ENCODE data around the gene CD1E.
"Not testable (repeated sequence)": the region's sequence is repeated elsewhere in the genome, so short reads cannot be mapped to it uniquely, and the experiment has no call there.

The CD1E gene

DNA sequence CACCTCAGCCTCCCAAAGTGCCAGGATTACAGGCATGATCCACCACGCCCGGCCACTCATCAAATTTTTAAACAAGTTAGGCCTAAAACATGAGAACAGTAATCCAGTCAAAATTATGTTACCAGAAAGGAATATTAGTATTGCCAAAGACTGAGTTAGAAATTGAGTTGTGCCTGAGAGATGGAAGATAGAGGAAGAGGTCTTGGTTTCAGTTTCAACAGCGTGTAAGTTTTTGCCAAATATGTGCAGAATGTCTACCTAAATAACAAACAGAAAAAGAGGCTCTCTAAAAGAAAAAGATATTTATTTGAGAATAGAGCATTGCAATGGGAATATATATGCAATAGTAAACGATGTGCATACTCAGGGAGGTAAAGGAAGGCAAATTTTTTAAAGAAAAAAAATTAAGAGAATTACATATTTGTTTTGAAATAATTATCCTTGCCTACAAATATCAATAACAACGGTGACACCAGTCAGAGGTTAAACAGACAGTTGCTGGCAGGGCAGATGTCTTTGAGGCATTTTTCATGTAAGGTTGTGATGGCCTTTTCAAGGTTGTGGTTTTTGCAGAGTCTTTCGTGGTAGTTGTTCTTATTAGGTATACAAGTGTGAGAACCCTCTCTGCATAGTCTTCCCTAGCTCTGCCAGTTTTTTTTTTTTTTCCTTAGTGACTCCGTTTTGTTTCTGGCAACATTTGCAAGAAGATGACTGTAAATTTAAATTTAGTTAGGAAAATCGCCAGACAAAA, 20.1 kb upstream of the CD1E start:
- TF ChIP-seq, protein P1, sequence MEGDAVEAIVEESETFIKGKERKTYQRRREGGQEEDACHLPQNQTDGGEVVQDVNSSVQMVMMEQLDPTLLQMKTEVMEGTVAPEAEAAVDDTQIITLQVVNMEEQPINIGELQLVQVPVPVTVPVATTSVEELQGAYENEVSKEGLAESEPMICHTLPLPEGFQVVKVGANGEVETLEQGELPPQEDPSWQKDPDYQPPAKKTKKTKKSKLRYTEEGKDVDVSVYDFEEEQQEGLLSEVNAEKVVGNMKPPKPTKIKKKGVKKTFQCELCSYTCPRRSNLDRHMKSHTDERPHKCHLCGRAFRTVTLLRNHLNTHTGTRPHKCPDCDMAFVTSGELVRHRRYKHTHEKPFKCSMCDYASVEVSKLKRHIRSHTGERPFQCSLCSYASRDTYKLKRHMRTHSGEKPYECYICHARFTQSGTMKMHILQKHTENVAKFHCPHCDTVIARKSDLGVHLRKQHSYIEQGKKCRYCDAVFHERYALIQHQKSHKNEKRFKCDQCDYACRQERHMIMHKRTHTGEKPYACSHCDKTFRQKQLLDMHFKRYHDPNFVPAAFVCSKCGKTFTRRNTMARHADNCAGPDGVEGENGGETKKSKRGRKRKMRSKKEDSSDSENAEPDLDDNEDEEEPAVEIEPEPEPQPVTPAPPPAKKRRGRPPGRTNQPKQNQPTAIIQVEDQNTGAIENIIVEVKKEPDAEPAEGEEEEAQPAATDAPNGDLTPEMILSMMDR (IDR thresholded peaks at IDR 0.05; ENCODE audit: borderline replicate concordance, control extremely low read depth, extremely low read depth, insufficient read depth, missing control alignments), result no peak
- in situ Hi-C loops (cut with MboI; ENCODE audit: low sequenced_read_pairs, unreplicated experiment), result no loop called here
- no peak for DNase-seq (ENCODE audit: low spot score)

GRCh38 chr1:158334526-158335212, 19.0 kb upstream of the CD1E start:
- TF ChIP-seq, protein P1 (IDR thresholded peaks at IDR 0.05; ENCODE audit: borderline replicate concordance, control extremely low read depth, extremely low read depth, insufficient read depth, missing control alignments), result no peak
- DNase-seq (ENCODE audit: low spot score), result no peak
- in situ Hi-C loops (cut with MboI; ENCODE audit: low sequenced_read_pairs, unreplicated experiment), result no loop called here

DNA sequence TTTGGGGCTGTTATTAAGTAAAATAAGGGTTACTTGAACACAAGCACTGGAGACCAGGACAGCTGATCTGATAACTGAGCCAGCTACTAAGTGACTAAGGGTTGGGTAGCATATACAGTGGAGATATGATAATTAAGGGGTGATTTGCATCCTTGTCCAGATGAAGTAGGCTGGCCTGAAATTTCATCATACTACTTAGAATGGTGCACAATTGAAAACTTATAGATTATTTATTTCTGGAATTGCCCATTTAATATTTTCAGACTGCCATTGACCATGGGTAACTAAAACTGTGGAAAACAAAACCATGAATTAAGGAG, 18.5 kb upstream of the CD1E start:
- TF ChIP-seq, protein P1 (IDR thresholded peaks at IDR 0.05; ENCODE audit: borderline replicate concordance, control extremely low read depth, extremely low read depth, insufficient read depth, missing control alignments), result no peak
- no peak for DNase-seq (ENCODE audit: low spot score)
- in situ Hi-C loops (cut with MboI; ENCODE audit: low sequenced_read_pairs, unreplicated experiment), result no loop called here

- in situ Hi-C loops (cut with MboI; ENCODE audit: low sequenced_read_pairs, unreplicated experiment); DNase-seq (ENCODE audit: low spot score): not testable (repeated sequence)
Measured at GRCh38 chr1:158336413-158336812, 17.3 kb upstream of the CD1E start.

- DNase-seq (ENCODE audit: low spot score); in situ Hi-C loops (cut with MboI; ENCODE audit: low sequenced_read_pairs, unreplicated experiment): not testable (repeated sequence)
Measured at GRCh38 chr1:158348946-158349345, 4.7 kb upstream of the CD1E start.

DNA sequence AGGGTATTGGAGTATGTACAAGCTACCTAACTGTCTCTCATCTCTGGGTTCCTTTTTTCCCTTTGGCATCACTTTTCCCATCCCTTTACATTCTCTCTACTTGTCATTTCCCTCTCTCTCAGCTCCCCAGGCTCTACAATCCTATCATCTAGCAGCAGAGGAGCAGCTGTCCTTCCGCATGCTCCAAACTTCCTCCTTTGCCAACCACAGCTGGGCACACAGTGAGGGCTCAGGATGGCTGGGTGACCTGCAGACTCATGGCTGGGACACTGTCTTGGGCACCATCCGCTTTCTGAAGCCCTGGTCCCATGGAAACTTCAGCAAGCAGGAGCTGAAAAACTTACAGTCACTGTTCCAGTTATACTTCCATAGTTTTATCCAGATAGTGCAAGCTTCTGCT, 561 bp downstream of the CD1E start:
- DNase-seq (ENCODE audit: low spot score), result no peak
- in situ Hi-C loops (cut with MboI; ENCODE audit: low sequenced_read_pairs, unreplicated experiment), result no loop called here
- TF ChIP-seq, protein P1 (IDR thresholded peaks at IDR 0.05; ENCODE audit: borderline replicate concordance, control extremely low read depth, extremely low read depth, insufficient read depth, missing control alignments), result no peak

DNA sequence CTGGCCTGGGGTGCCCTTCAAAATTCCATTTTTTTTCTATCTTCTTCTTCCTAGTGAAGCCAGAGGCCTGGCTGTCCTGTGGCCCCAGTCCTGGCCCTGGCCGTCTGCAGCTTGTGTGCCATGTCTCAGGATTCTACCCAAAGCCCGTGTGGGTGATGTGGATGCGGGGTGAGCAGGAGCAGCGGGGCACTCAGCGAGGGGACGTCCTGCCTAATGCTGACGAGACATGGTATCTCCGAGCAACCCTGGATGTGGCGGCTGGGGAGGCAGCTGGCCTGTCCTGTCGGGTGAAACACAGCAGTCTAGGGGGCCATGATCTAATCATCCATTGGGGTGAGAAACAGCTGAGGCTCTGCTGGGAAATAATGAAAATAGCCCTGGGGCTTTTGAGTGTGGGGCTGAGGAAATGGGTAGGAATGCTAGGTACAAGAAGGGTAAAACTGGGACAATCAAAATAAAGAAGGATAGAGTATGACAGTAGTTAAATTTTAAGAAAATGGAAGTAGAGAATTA, 2.1 kb downstream of the CD1E start:
- TF ChIP-seq, protein P1 (IDR thresholded peaks at IDR 0.05; ENCODE audit: borderline replicate concordance, control extremely low read depth, extremely low read depth, insufficient read depth, missing control alignments), result no peak
- DNase-seq (ENCODE audit: low spot score), result no peak
- in situ Hi-C loops (cut with MboI; ENCODE audit: low sequenced_read_pairs, unreplicated experiment), result no loop called here

Measured in GM13976 (cell line).